ENCODE data around the gene LMNTD2.
"Not testable (repeated sequence)": the region's sequence is repeated elsewhere in the genome, so short reads cannot be mapped to it uniquely, and the experiment has no call there.

The LMNTD2 gene

DNA sequence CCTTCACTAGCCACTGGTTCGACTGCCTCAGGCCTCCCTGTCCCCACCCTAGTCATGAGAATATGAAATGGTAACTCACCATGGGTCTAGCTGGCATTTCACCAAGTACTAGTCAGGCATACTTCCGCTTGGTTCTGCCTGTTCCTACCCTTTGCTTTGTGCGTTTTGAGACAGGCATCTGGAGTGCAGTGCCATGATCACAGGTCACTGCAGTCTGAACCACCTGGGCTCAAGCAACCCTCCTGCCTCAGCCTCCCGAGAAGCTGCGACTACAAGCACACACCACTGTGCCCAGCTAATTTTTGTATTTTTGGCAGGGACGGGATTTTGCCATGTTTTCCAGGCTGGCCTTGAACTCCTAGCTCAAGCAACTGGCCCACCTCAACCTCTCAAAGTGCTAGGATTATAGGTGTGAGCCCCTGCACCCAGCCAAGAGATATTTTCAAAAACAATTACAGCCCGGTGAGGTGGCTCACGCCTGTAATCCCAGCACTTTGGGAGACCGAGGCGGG, 39.3 kb downstream of the LMNTD2 start:
- no peak for DNase-seq (ENCODE audit: low read depth)
- H3K4me3 ChIP-seq (ENCODE audit: low read depth, low read length): no peak overlapping the region
- no peak for TF ChIP-seq CTCF (IDR thresholded peaks at IDR 0.05; ENCODE audit: insufficient read depth, low read depth, low read length, missing control alignments)

DNA sequence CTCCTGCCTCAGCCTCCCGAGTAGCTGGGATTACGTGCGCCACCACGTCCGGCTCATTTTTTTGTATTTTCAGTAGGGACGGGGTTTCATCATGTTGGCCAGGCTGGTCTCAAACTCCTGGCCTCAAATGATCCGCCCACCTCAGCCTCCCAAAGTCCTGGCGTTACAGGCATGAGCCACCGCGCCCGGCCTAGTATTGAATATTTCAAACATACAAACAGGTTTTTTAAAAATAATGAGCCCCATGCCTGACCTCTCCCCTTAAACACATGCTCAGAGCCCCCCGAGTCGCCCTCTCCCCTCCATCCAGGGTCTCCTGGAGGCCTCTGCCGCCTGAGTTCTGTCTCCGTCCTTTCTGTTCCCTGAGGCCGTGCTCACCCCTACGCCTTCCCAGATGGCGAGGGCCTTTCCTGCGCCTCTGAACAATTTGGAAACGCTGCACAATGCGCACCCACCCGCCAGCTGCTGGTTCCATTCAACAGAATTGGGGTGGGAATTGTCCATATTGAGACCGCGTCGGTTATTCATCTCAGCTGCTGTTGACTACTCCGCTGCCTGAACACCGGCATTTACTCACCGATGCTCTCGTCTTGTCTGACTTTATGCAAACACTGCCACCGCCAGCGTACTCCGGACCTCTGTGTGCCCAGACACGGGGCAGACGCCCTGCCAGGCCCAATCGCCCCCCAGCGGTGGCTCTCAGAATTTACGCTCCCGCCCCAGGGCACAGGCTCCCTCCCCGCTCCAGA, 39.9 kb downstream of the LMNTD2 start:
- DNase-seq (ENCODE audit: low read depth): no peak
- H3K4me3 ChIP-seq (ENCODE audit: low read depth, low read length): no peak overlapping the region
- no peak for TF ChIP-seq CTCF (IDR thresholded peaks at IDR 0.05; ENCODE audit: insufficient read depth, low read depth, low read length, missing control alignments)

GRCh38 chr11:518463-519202, 41.9 kb downstream of the LMNTD2 start:
- peak; percentile 81 for DNase-seq (ENCODE audit: low read depth)
- peak; percentile 67 for TF ChIP-seq CTCF (IDR thresholded peaks at IDR 0.05; ENCODE audit: insufficient read depth, low read depth, low read length, missing control alignments)
- H3K4me3 ChIP-seq (ENCODE audit: low read depth, low read length): no peak overlapping the region

- H3K4me3 ChIP-seq (ENCODE audit: low read depth, low read length); DNase-seq (ENCODE audit: low read depth): not testable (repeated sequence)
These were observed 43.4 kb downstream of the LMNTD2 start for GRCh38 chr11:516918-517685.

DNA sequence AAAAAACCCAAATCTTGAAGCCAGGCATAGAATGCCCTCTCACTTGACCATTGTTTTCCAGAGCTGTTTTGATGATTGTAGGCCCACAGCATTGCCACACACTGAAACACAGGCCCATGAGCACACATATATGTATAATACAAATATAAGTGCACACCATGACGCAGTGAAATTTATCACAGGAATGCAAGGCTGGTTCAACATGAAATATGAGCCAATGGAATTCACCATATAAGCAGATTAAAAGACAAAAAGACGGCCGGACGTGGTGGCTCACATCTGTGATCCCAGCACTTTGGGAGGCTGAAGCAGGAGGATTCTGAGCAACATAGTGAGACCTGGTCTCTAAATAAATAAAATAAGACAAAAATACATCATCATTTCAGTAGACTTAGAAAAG, 44.1 kb downstream of the LMNTD2 start:
- no peak for DNase-seq (ENCODE audit: low read depth)
- no peak overlapping the region for H3K4me3 ChIP-seq (ENCODE audit: low read depth, low read length)
- no peak for TF ChIP-seq CTCF (IDR thresholded peaks at IDR 0.05; ENCODE audit: insufficient read depth, low read depth, low read length, missing control alignments)

- H3K4me3 ChIP-seq (ENCODE audit: low read depth, low read length): no peak overlapping the region
- no peak for DNase-seq (ENCODE audit: low read depth)
- TF ChIP-seq CTCF (IDR thresholded peaks at IDR 0.05; ENCODE audit: insufficient read depth, low read depth, low read length, missing control alignments): no peak
These were observed 45.4 kb downstream of the LMNTD2 start for GRCh38 chr11:515131-515530.

DNA sequence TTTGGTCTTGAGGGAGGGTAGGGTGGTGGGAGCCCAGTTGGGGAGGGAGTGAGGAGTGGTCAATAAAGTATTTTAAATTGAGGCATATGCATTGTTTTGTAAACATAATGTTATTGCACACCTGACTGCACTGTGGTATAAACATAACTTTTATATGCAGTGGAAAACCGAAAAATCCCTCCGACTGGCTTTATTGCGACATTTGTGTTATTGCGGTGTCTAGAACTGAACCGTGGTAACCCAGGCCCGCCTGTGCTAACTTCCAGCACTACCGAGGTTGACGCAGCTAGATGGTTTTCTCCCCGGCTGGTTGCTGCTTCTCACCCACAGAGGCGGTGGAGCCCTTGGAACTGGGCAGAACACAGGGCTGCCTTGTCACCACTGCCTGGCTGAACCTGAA, 45.9 kb downstream of the LMNTD2 start:
- no peak for TF ChIP-seq CTCF (IDR thresholded peaks at IDR 0.05; ENCODE audit: insufficient read depth, low read depth, low read length, missing control alignments)
- no peak for DNase-seq (ENCODE audit: low read depth)
- no peak overlapping the region for H3K4me3 ChIP-seq (ENCODE audit: low read depth, low read length)
